ENCODE results near the gene MICAL1.

The MICAL1 gene

DNA sequence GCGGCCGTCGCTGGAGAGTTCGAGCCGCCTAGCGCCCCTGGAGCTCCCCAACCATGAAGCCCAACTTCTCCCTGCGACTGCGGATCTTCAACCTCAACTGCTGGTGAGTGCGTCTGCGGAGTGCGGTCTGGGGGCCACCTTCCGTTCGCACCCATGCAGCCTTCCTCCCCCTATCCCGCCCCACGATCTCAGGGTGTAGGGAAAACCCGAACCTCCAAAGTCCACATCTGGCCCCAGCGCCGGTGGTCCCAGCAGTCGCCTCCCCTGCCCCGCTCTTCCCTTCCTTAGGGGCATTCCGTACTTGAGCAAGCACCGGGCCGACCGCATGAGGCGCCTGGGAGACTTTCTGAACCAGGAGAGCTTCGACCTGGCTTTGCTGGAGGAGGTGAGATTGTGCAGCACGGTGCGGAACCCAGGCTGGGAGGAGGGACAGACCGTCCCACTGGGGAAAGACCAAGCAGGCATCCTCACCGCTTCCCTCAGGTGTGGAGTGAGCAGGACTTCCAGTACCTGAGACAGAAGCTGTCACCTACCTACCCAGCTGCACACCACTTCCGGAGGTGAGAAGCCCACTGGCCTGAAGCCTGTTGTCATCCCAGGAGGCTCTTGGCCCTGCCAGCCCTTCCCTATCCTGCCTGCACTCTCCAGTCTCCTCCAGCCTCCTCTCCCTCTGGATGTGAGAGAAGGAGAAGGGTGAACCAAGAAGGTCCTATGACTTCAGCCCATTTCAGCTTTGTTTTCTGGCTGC, 14.3 kb downstream of the MICAL1 start (continued):
- TF ChIP-seq KLF1 (tag by site-specific recombination; IDR thresholded peaks at IDR 0.05) (no peak), ZBTB17 (tag by site-specific recombination; IDR thresholded peaks at IDR 0.05) (peak; percentile 74), ZNF140 (tag by site-specific recombination; IDR thresholded peaks at IDR 0.05) (no peak), ZNF324 (tag by site-specific recombination; IDR thresholded peaks at IDR 0.05) (no peak), ZNF791 (tag by site-specific recombination; IDR thresholded peaks at IDR 0.05) (no peak), ZNF148 (tag by site-specific recombination; IDR thresholded peaks at IDR 0.05; ENCODE audit: borderline replicate concordance) (no peak), ZNF398 (tag by site-specific recombination; IDR thresholded peaks at IDR 0.05) (peak; percentile 59), SP7 (tag by site-specific recombination; IDR thresholded peaks at IDR 0.05) (0 out of 2 replicates have a peak, but pooled peaks have one; percentile 40), ZNF837 (tag by site-specific recombination; IDR thresholded peaks at IDR 0.05) (no peak), ZNF214 (tag by site-specific recombination; IDR thresholded peaks at IDR 0.05; ENCODE audit: borderline replicate concordance) (no peak), ZNF302 (tag by site-specific recombination; IDR thresholded peaks at IDR 0.05; ENCODE audit: low read depth) (no peak), MYNN (tag by site-specific recombination; IDR thresholded peaks at IDR 0.05; ENCODE audit: borderline replicate concordance) (no peak), ZNF501 (tag by site-specific recombination; IDR thresholded peaks at IDR 0.05) (0 out of 2 replicates have a peak, but pooled peaks have one; percentile 70), BCL11A (tag by site-specific recombination; IDR thresholded peaks at IDR 0.05; ENCODE audit: low read depth) (no peak), ZNF449 (tag by site-specific recombination; IDR thresholded peaks at IDR 0.05) (no peak), ZNF354C (tag by site-specific recombination; IDR thresholded peaks at IDR 0.05; ENCODE audit: borderline replicate concordance, low read depth) (no peak), KLF16 (tag by site-specific recombination; IDR thresholded peaks at IDR 0.05) (0 out of 2 replicates have a peak, but pooled peaks have one; percentile 21), MEIS1 (CRISPR knock-in tag; IDR thresholded peaks at IDR 0.05; ENCODE audit: borderline replicate concordance) (no peak), KLF8 (tag by site-specific recombination; IDR thresholded peaks at IDR 0.05) (no peak; the same call in 1 of the 2 replicates), ZBTB6 (tag by site-specific recombination; IDR thresholded peaks at IDR 0.05) (no peak), ZNF280D (tag by site-specific recombination; IDR thresholded peaks at IDR 0.05) (no peak), ZNF350 (tag by site-specific recombination; IDR thresholded peaks at IDR 0.05) (no peak), ZNF24 (tag by site-specific recombination; IDR thresholded peaks at IDR 0.05) (no peak), ZFP37 (tag by site-specific recombination; IDR thresholded peaks at IDR 0.05) (0 out of 2 replicates have a peak, but pooled peaks have one; percentile 73), ZNF830 (tag by site-specific recombination; IDR thresholded peaks at IDR 0.05; ENCODE audit: low read depth) (no peak)
- TF ChIP-seq, protein P1, sequence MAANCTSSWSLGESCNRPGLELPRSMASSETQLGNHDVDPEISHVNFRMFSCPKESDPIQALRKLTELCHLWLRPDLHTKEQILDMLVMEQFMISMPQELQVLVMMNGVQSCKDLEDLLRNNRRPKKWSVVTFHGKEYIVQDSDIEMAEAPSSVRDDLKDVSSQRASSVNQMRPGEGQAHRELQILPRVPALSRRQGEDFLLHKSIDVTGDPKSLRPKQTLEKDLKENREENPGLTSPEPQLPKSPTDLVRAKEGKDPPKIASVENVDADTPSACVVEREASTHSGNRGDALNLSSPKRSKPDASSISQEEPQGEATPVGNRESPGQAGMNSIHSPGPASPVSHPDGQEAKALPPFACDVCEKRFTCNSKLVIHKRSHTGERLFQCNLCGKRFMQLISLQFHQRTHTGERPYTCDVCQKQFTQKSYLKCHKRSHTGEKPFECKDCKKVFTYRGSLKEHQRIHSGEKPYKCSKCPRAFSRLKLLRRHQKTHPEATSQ (tag by site-specific recombination; IDR thresholded peaks at IDR 0.05), result no peak
